ENCODE data around the gene TSSK2.
A peak's percentile ranks its signal among the peaks of the same experiment; 100 is the strongest.

The TSSK2 gene

DNA sequence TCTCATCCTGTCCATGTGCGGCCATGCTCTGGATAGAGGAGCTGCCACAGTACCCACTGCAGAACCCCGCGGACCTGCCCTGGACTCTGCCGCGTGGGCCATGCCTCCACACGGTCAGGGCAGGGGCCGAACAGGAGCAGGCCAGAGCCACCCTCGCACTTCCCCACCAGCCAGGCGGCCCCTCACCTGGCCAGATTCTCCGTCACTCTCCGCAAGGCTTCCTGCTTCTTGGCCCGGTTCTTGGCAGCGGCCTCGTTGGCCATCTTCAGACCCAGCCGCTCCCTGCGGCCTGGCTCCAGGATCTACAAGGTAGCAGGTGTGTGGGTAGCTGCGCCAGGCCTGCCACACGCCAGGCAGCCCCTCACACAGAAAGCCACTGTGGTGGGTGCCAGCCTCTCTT, 3.8 kb downstream of the TSSK2 start:
- peaks cover 28% of the 10 kb centered on the region for H3K36me3 Mint-ChIP-seq (ENCODE audit: low read depth)
- no peaks in the 10 kb centered on the region for H3K4me1 Mint-ChIP-seq (ENCODE audit: low read depth)
- no peaks in the 10 kb centered on the region for H3K9me3 Mint-ChIP-seq
- H3K4me3 Mint-ChIP-seq = no peak overlapping the region
- H3K27me3 Mint-ChIP-seq (ENCODE audit: low read depth) = no peaks in the 10 kb centered on the region
- H3K27ac Mint-ChIP-seq = no peak overlapping the region
- DNase-seq (ENCODE audit: low spot score) = no peak

GRCh38 chr22:19136915-19137314, 5.8 kb downstream of the TSSK2 start:
- no peak for DNase-seq (ENCODE audit: low spot score)
- H3K36me3 Mint-ChIP-seq (ENCODE audit: low read depth) = peaks cover 33% of the 10 kb centered on the region
- H3K27ac Mint-ChIP-seq = no peak overlapping the region
- H3K4me1 Mint-ChIP-seq (ENCODE audit: low read depth) = no peaks in the 10 kb centered on the region
- no peak overlapping the region for H3K4me3 Mint-ChIP-seq
- no peaks in the 10 kb centered on the region for H3K27me3 Mint-ChIP-seq (ENCODE audit: low read depth)
- no peaks in the 10 kb centered on the region for H3K9me3 Mint-ChIP-seq

DNA sequence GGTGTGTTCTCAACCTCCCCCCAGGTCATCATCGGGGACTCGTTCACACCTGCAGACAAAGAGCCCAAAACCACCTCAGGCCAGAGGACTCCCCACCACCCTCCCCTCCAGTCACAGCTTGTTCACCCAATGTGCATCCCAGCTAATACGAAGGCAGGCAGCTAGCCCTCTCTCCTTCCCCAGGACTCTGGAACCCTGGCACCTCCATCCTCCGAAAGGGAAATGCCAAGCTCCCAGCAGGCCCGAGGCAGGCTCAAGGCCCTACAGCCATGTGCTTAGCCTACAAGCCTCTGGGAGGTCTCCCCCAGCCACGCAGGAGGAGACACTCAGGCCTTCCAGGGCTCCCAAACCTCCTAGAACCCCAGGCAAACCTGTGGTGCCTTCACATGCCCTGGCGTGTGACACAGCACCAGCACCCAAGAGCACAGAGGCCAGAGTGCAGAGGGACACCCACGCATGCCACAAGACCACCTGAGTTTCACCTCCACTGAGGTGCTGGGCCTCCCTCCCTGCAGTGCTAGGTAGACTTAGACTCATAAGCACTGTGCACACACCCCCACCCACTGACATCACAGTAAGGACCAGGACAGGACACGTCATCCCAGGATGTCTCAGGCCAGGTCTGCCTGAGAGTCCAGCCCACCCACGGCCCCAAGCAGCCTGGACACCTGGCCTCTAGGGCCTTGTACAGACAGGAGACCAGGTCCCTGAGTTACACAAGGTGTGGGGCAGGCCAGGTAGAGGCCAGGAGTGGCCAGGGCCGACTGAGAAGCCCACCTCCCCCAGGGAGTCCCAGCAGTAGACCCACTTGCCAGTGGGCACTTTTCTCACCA, 6.5 kb downstream of the TSSK2 start:
- H3K27ac Mint-ChIP-seq = no peak overlapping the region
- DNase-seq (ENCODE audit: low spot score) = no peak
- no peak overlapping the region for H3K4me3 Mint-ChIP-seq
- no peaks in the 10 kb centered on the region for H3K9me3 Mint-ChIP-seq
- peaks cover 36% of the 10 kb centered on the region for H3K36me3 Mint-ChIP-seq (ENCODE audit: low read depth)
- H3K4me1 Mint-ChIP-seq (ENCODE audit: low read depth) = no peaks in the 10 kb centered on the region
- no peaks in the 10 kb centered on the region for H3K27me3 Mint-ChIP-seq (ENCODE audit: low read depth)

DNA sequence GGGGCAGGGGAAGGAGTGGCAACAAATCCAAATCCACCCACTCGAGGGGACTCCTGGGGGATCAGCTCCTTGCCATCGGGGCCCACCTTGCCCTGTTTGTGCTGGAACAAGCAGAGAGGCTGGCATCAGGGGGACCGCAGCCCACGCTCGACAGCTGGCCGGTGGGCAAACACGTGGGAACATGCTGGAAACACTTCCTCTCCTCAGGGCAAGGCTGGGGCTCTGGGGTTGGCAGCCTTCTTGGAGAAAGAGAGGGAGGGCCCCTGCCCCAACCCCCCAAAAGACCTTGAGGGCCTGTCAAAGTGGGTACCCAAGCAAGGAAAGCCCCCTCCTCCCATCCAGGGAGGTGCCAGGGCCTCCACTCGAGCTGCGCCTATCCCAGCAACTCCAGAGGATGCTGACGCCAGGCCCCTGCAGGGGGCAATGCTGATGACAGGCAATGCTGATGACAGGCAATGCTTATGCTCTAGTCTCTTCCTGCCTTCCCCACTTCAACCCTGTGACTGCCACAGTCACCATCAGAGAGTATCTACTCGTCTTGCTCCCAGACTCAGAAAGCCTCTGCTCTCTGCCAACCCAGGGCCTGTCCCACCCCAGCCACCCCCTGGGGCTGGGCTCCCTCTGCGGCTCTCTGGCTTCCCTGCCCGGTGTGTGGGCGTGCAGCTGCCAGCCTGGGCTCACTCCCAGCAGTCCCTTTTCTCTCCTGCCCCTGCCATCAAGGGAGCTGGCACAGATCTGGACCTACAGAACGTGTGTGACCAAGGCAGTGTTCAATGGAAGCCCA, 7.3 kb downstream of the TSSK2 start:
- DNase-seq (ENCODE audit: low spot score) = no peak
- H3K9me3 Mint-ChIP-seq = no peaks in the 10 kb centered on the region
- peaks cover 37% of the 10 kb centered on the region for H3K36me3 Mint-ChIP-seq (ENCODE audit: low read depth)
- no peaks in the 10 kb centered on the region for H3K27me3 Mint-ChIP-seq (ENCODE audit: low read depth)
- H3K4me3 Mint-ChIP-seq = no peak overlapping the region
- H3K27ac Mint-ChIP-seq = no peak overlapping the region
- H3K4me1 Mint-ChIP-seq (ENCODE audit: low read depth) = peaks cover 2% of the 10 kb centered on the region

DNA sequence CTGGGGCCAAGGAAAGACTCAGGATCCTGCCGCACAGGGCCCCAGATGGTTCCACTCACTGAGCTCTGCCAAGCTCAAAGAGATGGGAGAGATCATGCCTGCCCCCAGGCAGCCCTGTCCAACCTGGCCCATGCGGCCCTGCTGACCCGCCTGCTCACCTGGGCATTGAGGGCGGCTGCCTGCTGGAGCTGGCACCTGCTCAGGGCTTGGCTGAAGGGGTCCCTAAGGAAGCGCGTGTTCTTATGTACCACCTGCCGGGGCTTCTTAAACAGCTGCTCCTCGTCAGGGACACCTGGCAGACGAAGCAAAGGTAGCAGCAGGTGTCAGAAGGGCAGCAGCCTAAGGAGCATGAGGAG, 7.9 kb downstream of the TSSK2 start:
- no peaks in the 10 kb centered on the region for H3K27me3 Mint-ChIP-seq (ENCODE audit: low read depth)
- H3K4me1 Mint-ChIP-seq (ENCODE audit: low read depth) = peaks cover 6% of the 10 kb centered on the region
- H3K36me3 Mint-ChIP-seq (ENCODE audit: low read depth) = peaks cover 40% of the 10 kb centered on the region
- DNase-seq (ENCODE audit: low spot score) = no peak
- no peak overlapping the region for H3K27ac Mint-ChIP-seq
- H3K4me3 Mint-ChIP-seq = no peak overlapping the region
- no peaks in the 10 kb centered on the region for H3K9me3 Mint-ChIP-seq

- Mint-ChIP-seq H3K4me1 (ENCODE audit: low read depth) (peaks cover 13% of the 10 kb centered on the region), H3K27me3 (ENCODE audit: low read depth) (peaks cover 2% of the 10 kb centered on the region)
- no peak for DNase-seq (ENCODE audit: low spot score)
Measured at GRCh38 chr22:19139974-19140373, 8.9 kb downstream of the TSSK2 start.

GRCh38 chr22:19142394-19142793, 11.3 kb downstream of the TSSK2 start:
- no peak overlapping the region for H3K27ac Mint-ChIP-seq
- peaks cover 13% of the 10 kb centered on the region for H3K4me1 Mint-ChIP-seq (ENCODE audit: low read depth)
- peaks cover 28% of the 10 kb centered on the region for H3K36me3 Mint-ChIP-seq (ENCODE audit: low read depth)
- H3K4me3 Mint-ChIP-seq = peak overlapping the region; percentile 34
- H3K27me3 Mint-ChIP-seq (ENCODE audit: low read depth) = peaks cover 11% of the 10 kb centered on the region
- no peaks in the 10 kb centered on the region for H3K9me3 Mint-ChIP-seq
- no peak for DNase-seq (ENCODE audit: low spot score)

More at GRCh38 chr22:19139974-19140373, 8.9 kb downstream of the TSSK2 start:
- Mint-ChIP-seq H3K9me3 (no peaks in the 10 kb centered on the region), H3K36me3 (ENCODE audit: low read depth) (peaks cover 43% of the 10 kb centered on the region), H3K4me3 (no peak overlapping the region), H3K27ac (no peak overlapping the region)

DNA sequence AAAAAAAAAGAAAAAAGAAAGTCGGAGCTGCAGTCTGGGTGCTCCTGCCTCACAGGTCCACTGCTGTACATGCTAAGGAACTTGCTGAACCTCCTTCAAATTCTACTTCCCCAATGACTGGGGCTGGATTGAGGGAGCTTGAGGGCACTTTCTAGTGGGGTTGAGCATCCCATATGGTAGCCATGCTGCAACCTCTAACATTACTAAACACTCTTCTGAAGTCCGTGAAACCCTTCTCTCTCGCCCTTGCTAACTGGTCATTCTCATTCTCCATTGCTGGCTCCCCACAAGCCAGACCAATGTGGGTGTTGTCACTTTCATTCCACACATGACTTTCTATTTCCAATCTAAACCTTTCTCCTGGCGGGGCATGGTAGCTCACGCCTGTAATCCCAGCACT, 12.1 kb downstream of the TSSK2 start:
- peak overlapping the region; percentile 99 for H3K27ac Mint-ChIP-seq

GRCh38 chr22:19143967-19144400, 12.9 kb downstream of the TSSK2 start:
- Mint-ChIP-seq H3K4me1 (ENCODE audit: low read depth) (peaks cover 13% of the 10 kb centered on the region), H3K9me3 (no peaks in the 10 kb centered on the region), H3K27me3 (ENCODE audit: low read depth) (peaks cover 27% of the 10 kb centered on the region), H3K27ac (peak overlapping the region; percentile 99), H3K36me3 (ENCODE audit: low read depth) (peaks cover 24% of the 10 kb centered on the region), H3K4me3 (peak overlapping the region; percentile 100)
- DNase-seq (ENCODE audit: low spot score) = peak; percentile 38

More for the DNA sequence above, 12.1 kb downstream of the TSSK2 start:
- Mint-ChIP-seq H3K36me3 (ENCODE audit: low read depth) (peaks cover 24% of the 10 kb centered on the region), H3K27me3 (ENCODE audit: low read depth) (peaks cover 19% of the 10 kb centered on the region), H3K4me1 (ENCODE audit: low read depth) (peaks cover 13% of the 10 kb centered on the region), H3K9me3 (no peaks in the 10 kb centered on the region), H3K4me3 (peak overlapping the region; percentile 100)
- DNase-seq (ENCODE audit: low spot score) = no peak

GRCh38 chr22:19146215-19146968, 15.3 kb downstream of the TSSK2 start:
- H3K4me1 Mint-ChIP-seq (ENCODE audit: low read depth) = peaks cover 16% of the 10 kb centered on the region
- peaks cover 14% of the 10 kb centered on the region for H3K36me3 Mint-ChIP-seq (ENCODE audit: low read depth)
- DNase-seq (ENCODE audit: low spot score) = no peak
- peaks cover 37% of the 10 kb centered on the region for H3K27me3 Mint-ChIP-seq (ENCODE audit: low read depth)
- H3K27ac Mint-ChIP-seq = no peak overlapping the region
- no peak overlapping the region for H3K4me3 Mint-ChIP-seq
- H3K9me3 Mint-ChIP-seq = no peaks in the 10 kb centered on the region

DNA sequence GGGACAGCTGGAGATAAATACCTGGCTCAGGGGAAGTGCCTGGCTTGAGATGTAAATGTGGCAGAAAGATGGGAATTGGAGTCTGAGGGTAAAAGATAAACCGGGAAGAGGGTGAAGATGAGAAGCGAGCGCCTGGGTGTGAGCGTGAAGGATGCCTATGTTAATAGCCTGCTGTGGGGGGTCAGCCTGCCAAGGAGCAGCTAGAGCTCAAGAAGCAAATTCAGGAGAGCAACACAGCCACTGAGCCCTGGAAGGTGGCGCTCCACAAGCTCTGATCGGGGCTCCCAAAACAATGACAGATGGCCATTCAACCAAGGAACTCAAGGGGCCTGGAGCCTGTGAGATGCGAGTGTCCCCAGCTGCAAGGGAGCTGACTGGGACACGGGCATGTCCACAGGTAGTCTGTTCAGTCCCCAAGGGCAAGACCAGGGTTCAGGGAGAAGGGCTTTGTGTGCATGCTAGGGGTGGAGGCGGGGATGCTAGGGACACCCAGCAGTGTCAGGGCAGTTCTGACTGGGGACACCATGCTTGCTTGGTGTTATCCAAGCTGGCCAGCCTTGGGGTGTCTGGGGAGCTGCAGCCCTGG, 16.2 kb downstream of the TSSK2 start:
- Mint-ChIP-seq H3K9me3 (no peaks in the 10 kb centered on the region), H3K36me3 (ENCODE audit: low read depth) (peaks cover 9% of the 10 kb centered on the region), H3K4me3 (peak overlapping the region; percentile 13), H3K27ac (no peak overlapping the region), H3K4me1 (ENCODE audit: low read depth) (peaks cover 16% of the 10 kb centered on the region), H3K27me3 (ENCODE audit: low read depth) (peaks cover 45% of the 10 kb centered on the region)
- no peak for DNase-seq (ENCODE audit: low spot score)

GRCh38 chr22:19148417-19149046, 17.4 kb downstream of the TSSK2 start:
- Mint-ChIP-seq H3K9me3 (no peaks in the 10 kb centered on the region), H3K36me3 (ENCODE audit: low read depth) (peaks cover 7% of the 10 kb centered on the region), H3K27me3 (ENCODE audit: low read depth) (peaks cover 54% of the 10 kb centered on the region), H3K27ac (no peak overlapping the region), H3K4me3 (no peak overlapping the region), H3K4me1 (ENCODE audit: low read depth) (peaks cover 13% of the 10 kb centered on the region)
- no peak for DNase-seq (ENCODE audit: low spot score)
